ENCODE data around the gene SPOCK2. TPM values are rescaled to one million over a fixed set of nuclear protein-coding genes. Genes with fewer than 3 reads are reported as not detected.

SPOCK2 gene
- polyA plus RNA-seq, 1 of the 3 experiments (the other 2 are of a cell fraction): 0.18 TPM

GRCh38 chr10:72069751-72070526 lies 18.4 kb downstream of the SPOCK2 start:
- Histone ChIP-seq H3K9me3 (no peaks in the 10 kb centered on the region), H2AFZ (ENCODE audit: low read depth) (no peak overlapping the region), H3K9ac (no peak overlapping the region), H3K27ac (ENCODE audit: low read depth in 2 of 2, low read length in 1 of 2) (no peak overlapping the region), H3K4me3 (ENCODE audit: low read depth in 2 of 2, low read length in 1 of 2) (no peak overlapping the region), H3K27me3 (ENCODE audit: insufficient read depth) (no peaks in the 10 kb centered on the region), H3K79me2 (ENCODE audit: insufficient read depth) (no peaks in the 10 kb centered on the region), H3F3A (replicated peaks; ENCODE audit: insufficient read depth) (no peaks in the 10 kb centered on the region), H4K20me1 (ENCODE audit: insufficient read depth) (no peaks in the 10 kb centered on the region), H3K36me3 (replicated peaks in 1 of 2; ENCODE audit: control insufficient read depth in 1 of 2, insufficient read depth in 2 of 2, low read length in 1 of 2) (no peaks in the 10 kb centered on the region), H3K4me1 (ENCODE audit: control insufficient read depth in 1 of 2, insufficient read depth in 2 of 2, low read depth in 1 of 2, low read length in 1 of 2) (peaks cover 0 to 47% of the 10 kb centered on the region in 2 experiments; a peak in 1 of 4 replicates), H3K4me2 (no peak overlapping the region), H3K9me2 (no peaks in the 10 kb centered on the region)
- TF ChIP-seq RAD21 (IDR thresholded peaks at IDR 0.05; ENCODE audit: low read length): peak; percentile 16; the same call in 1 of the 2 replicates
- TF ChIP-seq SMC3 (IDR thresholded peaks at IDR 0.05; ENCODE audit: low read depth, low read length): peak; percentile 7; the same call in 1 of the 2 replicates
- TF ChIP-seq RFX5 (IDR thresholded peaks at IDR 0.05; ENCODE audit: low read length): no peak
- ChIA-PET CTCF (interaction anchor here (0.7 to 8.4 kb wide), 5 partner anchors 9 to 270 kb away, joined by 3 to 55 read pairs (median 3); no protein-coding TSS in a partner anchor), POLR2A (interaction anchor here (0.7 kb wide), 1 partner anchor 262 kb away, joined by 3 read pairs; no protein-coding TSS in a partner anchor)
- no peak for DNase-seq
- WGBS (ENCODE audit: low lambda C conversion rate): 83% methylated on average over 7 of the region's 7 CpGs

GRCh38 chr10:72068901-72069446 lies 19.4 kb downstream of the SPOCK2 start:
- POLR2A ChIA-PET: no interaction called here
- no peaks in the 10 kb centered on the region for H3K79me2 ChIP-seq (ENCODE audit: insufficient read depth)
- CTCF ChIA-PET: interaction anchor here (0.6 to 8.4 kb wide), 7 partner anchors 20 to 271 kb away, joined by 3 to 55 read pairs (median 3); no protein-coding TSS in a partner anchor
- H3K9ac ChIP-seq: no peak overlapping the region
- H4K20me1 ChIP-seq (ENCODE audit: insufficient read depth): no peaks in the 10 kb centered on the region
- DNase-seq: peak; percentile 80
- no peaks in the 10 kb centered on the region for H3K9me2 ChIP-seq
- H3F3A ChIP-seq (replicated peaks; ENCODE audit: insufficient read depth): no peaks in the 10 kb centered on the region
- H3K4me1 ChIP-seq (ENCODE audit: control insufficient read depth in 1 of 2, insufficient read depth in 2 of 2, low read depth in 1 of 2, low read length in 1 of 2): peaks cover 0 to 43% of the 10 kb centered on the region in 2 experiments; a peak in 1 of 4 replicates
- WGBS (ENCODE audit: low lambda C conversion rate): 61% methylated on average over 6 of the region's 12 CpGs
- H3K9me3 ChIP-seq: no peaks in the 10 kb centered on the region
- no peak overlapping the region for H3K4me3 ChIP-seq (ENCODE audit: low read depth in 2 of 2, low read length in 1 of 2)
- peak overlapping the region in 1 of 2 experiments; percentile 75; a peak in 2 of 4 replicates for H3K27ac ChIP-seq (ENCODE audit: low read depth in 2 of 2, low read length in 1 of 2)
- H3K36me3 ChIP-seq (replicated peaks in 1 of 2; ENCODE audit: control insufficient read depth in 1 of 2, insufficient read depth in 2 of 2, low read length in 1 of 2): no peaks in the 10 kb centered on the region
- no peak overlapping the region for H2AFZ ChIP-seq (ENCODE audit: low read depth)
- no peak overlapping the region for H3K4me2 ChIP-seq
- H3K27me3 ChIP-seq (ENCODE audit: insufficient read depth): no peaks in the 10 kb centered on the region
- TF ChIP-seq USF1 (IDR thresholded peaks at IDR 0.05; ENCODE audit: borderline replicate concordance, low read depth): no peak
- no peak for TF ChIP-seq GABPA (IDR thresholded peaks at IDR 0.05; ENCODE audit: low read depth)
- TF ChIP-seq MEF2A (IDR thresholded peaks at IDR 0.05; ENCODE audit: borderline replicate concordance, low read depth): no peak
- TF ChIP-seq SIN3A (IDR thresholded peaks at IDR 0.05; ENCODE audit: borderline replicate concordance, low read depth, low read length): no peak
- no peak for TF ChIP-seq MAX (IDR thresholded peaks at IDR 0.05; ENCODE audit: low read depth)
- no peak; the same call in 1 of the 2 replicates for TF ChIP-seq RCOR1 (IDR thresholded peaks at IDR 0.05; ENCODE audit: low read length)
- no peak for TF ChIP-seq TAF1 (IDR thresholded peaks at IDR 0.05; ENCODE audit: borderline replicate concordance, low read depth, low read length)
- no peak for TF ChIP-seq YY1 (IDR thresholded peaks at IDR 0.05; ENCODE audit: low read depth)
- TF ChIP-seq FOXM1 (IDR thresholded peaks at IDR 0.05; ENCODE audit: low read depth): no peak
- TF ChIP-seq PBX3 (IDR thresholded peaks at IDR 0.05): peak; percentile 48; the same call in 1 of the 2 replicates
- no peak for TF ChIP-seq EZH2phosphoT487 (IDR thresholded peaks at IDR 0.05; ENCODE audit: borderline replicate concordance, low read depth)
- no peak for TF ChIP-seq REST (IDR thresholded peaks at IDR 0.05; ENCODE audit: low read depth, low read length)
- no peak; the same call in 1 of the 2 replicates for TF ChIP-seq GATA2 (CRISPR knock-in tag; IDR thresholded peaks at IDR 0.05)
- no peak for TF ChIP-seq FOSL2 (IDR thresholded peaks at IDR 0.05; ENCODE audit: borderline replicate concordance, low read depth)
- TF ChIP-seq ZBTB33 (IDR thresholded peaks at IDR 0.05; ENCODE audit: borderline replicate concordance, low read depth): no peak
